Activated CD8-positive, alpha-beta T cell treated with anti-CD3 and anti-CD28 coated beads, Interleukin-2, amount 10 ng/mL, durations not matched to agents 7 days and 5 days (primary cell): Measurements from ENCODE around the gene GOLGA6B. TPM values are rescaled to one million over a fixed set of nuclear protein-coding genes. Genes with fewer than 3 reads are reported as not detected.
A peak's percentile ranks its signal among the peaks of the same experiment; 100 is the strongest.
"Not testable (repeated sequence)": the region's sequence is repeated elsewhere in the genome, so short reads cannot be mapped to it uniquely, and the experiment has no call there.

ENCODE experiments used
- ATAC-seq: fragments of 150-1000 bp; cut with Tn5 transposase; one replicate; pipeline ENCODE4 v1.10.0; 2021; ENCODE audit warnings: moderate library complexity
- CTCF ChIA-PET: fragments of 350-600 bp; sonication (Branson Sonifier 250); formaldehyde crosslinking; loops from one replicate; lab custom pipeline; 2021; ENCODE audit warnings: antibody characterized with exemption; lab: Charles Lee
- POLR2A ChIA-PET: fragments of 350-600 bp; sonication (Branson Sonifier 250); formaldehyde crosslinking; loops from one replicate; lab custom pipeline; 2021; ENCODE audit warnings: antibody characterized with exemption; lab: Charles Lee
- DNase-seq: peaks from one replicate; pipeline ENCODE4 v3.0.0-alpha.2; 2020
- H3K27ac Mint-ChIP-seq: one replicate; pipeline ENCODE4 v1.8.0; 2021; ENCODE audit warnings: mild to moderate bottlenecking, mixed read lengths
- H3K27me3 Mint-ChIP-seq: one replicate; pipeline ENCODE4 v1.8.0; 2021; ENCODE audit warnings: low read depth, mixed read lengths
- H3K36me3 Mint-ChIP-seq: one replicate; pipeline ENCODE4 v1.8.0; 2021; ENCODE audit warnings: low read depth, mixed read lengths
- H3K4me1 Mint-ChIP-seq: one replicate; pipeline ENCODE4 v1.8.0; 2021; ENCODE audit warnings: low read depth, mixed read lengths
- H3K4me3 Mint-ChIP-seq: one replicate; pipeline ENCODE4 v1.8.0; 2021; ENCODE audit warnings: mild to moderate bottlenecking, mixed read lengths
- H3K9me3 Mint-ChIP-seq: one replicate; pipeline ENCODE4 v1.8.0; 2022; ENCODE audit warnings: mixed read lengths; ENCODE audit not compliant: insufficient read depth
- total RNA-seq, 2 experiments: library from RNA; stranded (reverse); gene quantifications; one replicate each; pipeline ENCODE4 v1.2.3, GENCODE V29; 2021

The GOLGA6B gene
- total RNA-seq, 2 experiments from 2014 or later: not detected

GRCh38 chr15:72629068-72629570, 25.4 kb upstream of the GOLGA6B start:
- H3K9me3 Mint-ChIP-seq, H3K27ac Mint-ChIP-seq, H3K27me3 Mint-ChIP-seq, H3K36me3 Mint-ChIP-seq, DNase-seq, H3K4me1 Mint-ChIP-seq, H3K4me3 Mint-ChIP-seq, ATAC-seq: not testable (repeated sequence)
- POLR2A ChIA-PET: interaction anchor here (1.3 kb wide), 1 partner anchor 29 kb away, joined by 3 read pairs; no protein-coding TSS in a partner anchor
- CTCF ChIA-PET: interaction anchor here (1.5 kb wide), 1 partner anchor 29 kb away, joined by 5 read pairs; no protein-coding TSS in a partner anchor

- H3K4me1 Mint-ChIP-seq, H3K36me3 Mint-ChIP-seq, H3K27ac Mint-ChIP-seq, H3K27me3 Mint-ChIP-seq, H3K9me3 Mint-ChIP-seq, CTCF ChIA-PET, POLR2A ChIA-PET: not testable (repeated sequence)
- peak; percentile 82 for DNase-seq
- H3K4me3 Mint-ChIP-seq: peak overlapping the region; percentile 46
- peak; percentile 80 for ATAC-seq
Measured at GRCh38 chr15:72636519-72637282, 17.8 kb upstream of the GOLGA6B start.

GRCh38 chr15:72639759-72640483, 14.6 kb upstream of the GOLGA6B start:
- CTCF ChIA-PET, DNase-seq, H3K27ac Mint-ChIP-seq, H3K4me3 Mint-ChIP-seq, H3K9me3 Mint-ChIP-seq, H3K4me1 Mint-ChIP-seq, POLR2A ChIA-PET, H3K27me3 Mint-ChIP-seq, ATAC-seq, H3K36me3 Mint-ChIP-seq: not testable (repeated sequence)

GRCh38 chr15:72642271-72642670, 12.2 kb upstream of the GOLGA6B start:
- H3K27ac Mint-ChIP-seq, H3K4me1 Mint-ChIP-seq, CTCF ChIA-PET, H3K27me3 Mint-ChIP-seq, H3K9me3 Mint-ChIP-seq, ATAC-seq, H3K36me3 Mint-ChIP-seq, H3K4me3 Mint-ChIP-seq, POLR2A ChIA-PET, DNase-seq: not testable (repeated sequence)

GRCh38 chr15:72648631-72649253, 5.8 kb upstream of the GOLGA6B start:
- ATAC-seq, H3K27ac Mint-ChIP-seq, H3K9me3 Mint-ChIP-seq, H3K4me1 Mint-ChIP-seq, CTCF ChIA-PET, DNase-seq, H3K27me3 Mint-ChIP-seq, H3K36me3 Mint-ChIP-seq, H3K4me3 Mint-ChIP-seq, POLR2A ChIA-PET: not testable (repeated sequence)

- H3K27ac Mint-ChIP-seq, DNase-seq, H3K27me3 Mint-ChIP-seq, POLR2A ChIA-PET, ATAC-seq, H3K4me1 Mint-ChIP-seq, H3K4me3 Mint-ChIP-seq, H3K36me3 Mint-ChIP-seq, H3K9me3 Mint-ChIP-seq, CTCF ChIA-PET: not testable (repeated sequence)
Measured at GRCh38 chr15:72656014-72656413, 1.5 kb downstream of the GOLGA6B start.

GRCh38 chr15:72661081-72661480, 6.6 kb downstream of the GOLGA6B start:
- CTCF ChIA-PET, H3K4me3 Mint-ChIP-seq, H3K27ac Mint-ChIP-seq, H3K4me1 Mint-ChIP-seq, DNase-seq, POLR2A ChIA-PET, ATAC-seq, H3K27me3 Mint-ChIP-seq, H3K36me3 Mint-ChIP-seq, H3K9me3 Mint-ChIP-seq: not testable (repeated sequence)

- H3K9me3 Mint-ChIP-seq, H3K4me1 Mint-ChIP-seq, H3K4me3 Mint-ChIP-seq, DNase-seq, ATAC-seq, H3K27ac Mint-ChIP-seq, H3K36me3 Mint-ChIP-seq, H3K27me3 Mint-ChIP-seq, POLR2A ChIA-PET, CTCF ChIA-PET: not testable (repeated sequence)
Measured at GRCh38 chr15:72663931-72664330, 9.4 kb downstream of the GOLGA6B start.

- ATAC-seq, POLR2A ChIA-PET, H3K27me3 Mint-ChIP-seq, DNase-seq, CTCF ChIA-PET, H3K9me3 Mint-ChIP-seq, H3K36me3 Mint-ChIP-seq, H3K4me1 Mint-ChIP-seq, H3K27ac Mint-ChIP-seq, H3K4me3 Mint-ChIP-seq: not testable (repeated sequence)
Measured at GRCh38 chr15:72665706-72666105, 11.2 kb downstream of the GOLGA6B start.

- DNase-seq, ATAC-seq, H3K36me3 Mint-ChIP-seq, POLR2A ChIA-PET, H3K27ac Mint-ChIP-seq, H3K4me3 Mint-ChIP-seq, H3K9me3 Mint-ChIP-seq, CTCF ChIA-PET, H3K4me1 Mint-ChIP-seq: not testable (repeated sequence)
- peaks cover 14% of the 10 kb centered on the region for H3K27me3 Mint-ChIP-seq
Measured at GRCh38 chr15:72669803-72670202, 15.3 kb downstream of the GOLGA6B start.

- peak; percentile 79 for DNase-seq
- H3K4me1 Mint-ChIP-seq, H3K36me3 Mint-ChIP-seq, H3K9me3 Mint-ChIP-seq: not testable (repeated sequence)
- ChIA-PET CTCF (interaction anchor here (0.8 to 2.3 kb wide), 21 partner anchors 10 to 364 kb away, joined by 3 to 18 read pairs (median 4); partner anchors contain the start of genes ARIH1, BBS4 and HIGD2B), POLR2A (interaction anchor here (0.7 kb wide), 1 partner anchor 17 kb away, joined by 3 read pairs; no protein-coding TSS in a partner anchor)
- ATAC-seq: peak; percentile 98
- Mint-ChIP-seq H3K27me3 (peaks cover 14% of the 10 kb centered on the region), H3K27ac (peak overlapping the region; percentile 63), H3K4me3 (peak overlapping the region; percentile 63)
Measured at GRCh38 chr15:72670656-72671352, 16.3 kb downstream of the GOLGA6B start.
